Effector memory CD4-positive, alpha-beta T cell (primary cell): ENCODE data around the gene HSPE1.
A peak's percentile ranks its signal among the peaks of the same experiment; 100 is the strongest.
"Not testable (repeated sequence)": the region's sequence is repeated elsewhere in the genome, so short reads cannot be mapped to it uniquely, and the experiment has no call there.

Source experiments
- DNase-seq, 3 donors: peaks; one replicate each; pipeline ENCODE4 v3.0.0-alpha.2; 2020
- H3K27ac ChIP-seq: 2 replicates; pipeline ENCODE4 v1.7.0; 2013; ENCODE audit warnings: mild to moderate bottlenecking, low read length, moderate library complexity; ENCODE audit not compliant: insufficient read depth, poor library complexity, severe bottlenecking
- H3K27me3 ChIP-seq: replicated peaks from 2 replicates; pipeline ENCODE4 v1.7.0; 2013; ENCODE audit warnings: mild to moderate bottlenecking, low read length; ENCODE audit not compliant: insufficient read depth, control insufficient read depth, poor library complexity, severe bottlenecking
- H3K36me3 ChIP-seq: 2 replicates; pipeline ENCODE4 v1.7.0; 2013; ENCODE audit warnings: mild to moderate bottlenecking, low read length, moderate library complexity; ENCODE audit not compliant: control insufficient read depth, insufficient read depth
- H3K4me1 ChIP-seq: 2 replicates; pipeline ENCODE4 v1.7.0; 2013; ENCODE audit warnings: low read length, mild to moderate bottlenecking; ENCODE audit not compliant: control insufficient read depth, insufficient read depth, poor library complexity, severe bottlenecking
- H3K4me3 ChIP-seq: 2 replicates; pipeline ENCODE4 v1.7.0; 2013; ENCODE audit warnings: low read length, low read depth, mild to moderate bottlenecking; ENCODE audit not compliant: insufficient read depth, poor library complexity, severe bottlenecking
- H3K9me3 ChIP-seq: 2 replicates; pipeline ENCODE4 v1.7.0; 2013; ENCODE audit warnings: mild to moderate bottlenecking, low read length, moderate library complexity; ENCODE audit not compliant: control insufficient read depth
- total RNA-seq, 3 donors: gene quantifications; one replicate each; lab custom pipeline; 2026; lab: John Stamatoyannopoulos, UW

Gene HSPE1
- 18.8 to 27.1 (median 20.9) reads per million in 3 donors for total RNA-seq

DNA sequence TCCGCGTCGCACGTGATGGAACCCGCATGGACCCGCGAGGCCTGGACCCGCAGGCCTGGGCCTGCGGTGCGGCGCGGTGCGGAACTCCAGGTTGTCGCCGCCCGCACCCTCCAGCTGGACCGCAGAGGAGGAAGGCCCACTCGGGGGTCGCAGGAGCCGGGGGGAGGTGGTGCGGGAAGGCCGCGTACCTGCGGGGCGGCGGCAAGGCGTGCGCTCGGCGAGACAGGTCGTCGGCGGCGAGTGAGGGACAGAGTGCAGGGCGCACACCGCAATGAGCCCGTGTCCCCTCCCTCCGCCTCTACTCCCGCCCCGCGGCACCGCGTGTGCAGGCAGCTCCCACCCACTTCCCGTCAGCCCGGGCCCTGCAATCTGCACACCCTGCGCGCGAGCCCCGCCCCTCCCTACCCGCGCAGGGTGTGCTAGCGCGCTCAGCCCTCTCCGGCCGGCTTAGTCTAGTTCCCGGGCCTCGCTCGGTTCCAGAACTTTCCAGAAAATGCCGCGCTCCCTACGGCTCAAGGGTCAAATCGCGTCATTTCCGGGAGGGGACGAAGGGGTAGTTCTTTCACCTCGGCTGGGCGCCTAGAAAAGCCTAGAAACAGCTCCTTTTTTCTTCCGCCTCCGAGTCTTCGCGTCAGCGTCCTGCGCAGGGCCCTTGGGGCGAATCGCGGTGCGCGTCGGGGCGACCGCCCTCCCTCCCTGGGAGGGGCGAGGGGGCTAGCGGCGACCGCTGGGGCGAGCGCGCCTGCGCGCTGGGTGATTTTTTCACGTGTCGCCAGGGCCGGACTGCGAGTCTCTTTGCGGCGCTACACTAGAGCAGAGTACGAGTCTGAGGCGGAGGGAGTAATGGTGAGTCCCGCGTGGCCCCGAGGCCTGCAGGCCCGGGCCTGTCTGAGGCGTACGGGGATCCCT, at the start of gene HSPE1, which contains the start of gene HSPD1:
TSS of gene HSPE1 (plus strand) at position 786 of the 909 bp plus-strand sequence. CDS start at position 844, 58 bp downstream.
TSS of gene HSPD1 (minus strand) at position 247 of the 909 bp plus-strand sequence. CDS start 992 bp downstream, outside the sequence.
- peak within 1 kb of the TSS; percentile 89 for H3K27ac ChIP-seq
- H3K9me3 ChIP-seq: no peaks in the 10 kb centered on the region
- H3K4me1 ChIP-seq: peaks cover 23% of the 10 kb centered on the region
- peaks cover 20% of the 10 kb centered on the region for H3K36me3 ChIP-seq
- H3K27me3 ChIP-seq: no peaks in the 10 kb centered on the region
- H3K4me3 ChIP-seq: peak within 1 kb of the TSS; percentile 83
- DNase-seq: peak; percentile 95 to 97 (median 97)

GRCh38 chr2:197450465-197450864, 49.7 kb upstream of the HSPE1 start:
- no peaks in the 10 kb centered on the region for H3K36me3 ChIP-seq
- H3K4me3 ChIP-seq: no peak overlapping the region
- no peaks in the 10 kb centered on the region for H3K9me3 ChIP-seq
- no peak for DNase-seq
- no peaks in the 10 kb centered on the region for H3K27me3 ChIP-seq
- no peak overlapping the region for H3K27ac ChIP-seq
- peaks cover 18% of the 10 kb centered on the region for H3K4me1 ChIP-seq

GRCh38 chr2:197450935-197451358, 49.2 kb upstream of the HSPE1 start:
- DNase-seq, H3K4me3 ChIP-seq, H3K9me3 ChIP-seq, H3K27me3 ChIP-seq, H3K36me3 ChIP-seq, H3K27ac ChIP-seq: not testable (repeated sequence)
- peaks cover 19% of the 10 kb centered on the region for H3K4me1 ChIP-seq

- H3K4me3 ChIP-seq: peak overlapping the region; percentile 94
Measured at GRCh38 chr2:197452754-197453122, 47.4 kb upstream of the HSPE1 start.

DNA sequence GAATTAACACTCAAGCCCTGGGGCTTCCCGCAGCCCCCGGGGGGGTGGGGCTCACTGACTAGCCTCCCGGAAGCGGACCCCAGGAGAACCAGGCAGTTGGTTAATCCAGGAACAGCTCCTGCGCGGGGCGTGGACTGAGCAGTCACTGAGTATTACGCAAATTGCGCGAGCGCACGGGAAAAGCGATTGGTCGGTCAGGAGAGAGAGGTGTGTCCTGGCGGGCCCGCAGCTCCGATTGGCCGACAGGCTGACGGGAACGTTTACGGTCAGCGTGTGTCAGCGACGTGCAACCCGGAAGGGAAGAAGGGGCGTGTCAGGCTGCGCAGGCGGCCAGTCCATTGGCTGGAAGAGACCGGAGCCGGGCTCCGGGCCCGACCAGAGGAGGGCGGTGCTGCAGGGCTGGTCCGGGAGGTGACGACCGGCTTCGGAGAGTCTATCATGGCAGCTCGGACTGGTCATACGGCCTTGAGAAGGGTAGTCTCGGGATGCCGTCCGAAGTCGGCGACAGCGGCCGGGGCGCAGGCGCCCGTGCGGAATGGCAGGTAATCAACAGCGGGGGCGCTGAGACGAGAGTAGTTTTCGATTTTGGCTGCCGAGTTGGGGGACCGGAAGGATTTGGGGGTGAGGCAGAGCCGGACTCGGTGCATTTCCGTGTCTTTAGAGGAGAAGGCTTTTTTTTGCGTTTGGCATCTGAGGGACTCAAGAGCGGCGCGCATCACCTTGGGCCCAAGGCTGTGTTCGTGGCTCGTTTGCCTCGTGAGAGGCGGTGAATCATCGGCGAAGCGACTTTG, 46.9 kb upstream of the HSPE1 start, which contains the start of gene COQ10B:
TSS of gene COQ10B (plus strand) at position 430 of the 791 bp plus-strand sequence. CDS start at position 439, 9 bp downstream.
- H3K9me3 ChIP-seq: no peaks in the 10 kb centered on the region
- peaks cover 19% of the 10 kb centered on the region for H3K4me1 ChIP-seq
- peak within 1 kb of the TSS; percentile 100 for H3K27ac ChIP-seq
- peak within 1 kb of the TSS; percentile 94 for H3K4me3 ChIP-seq
- no peaks in the 10 kb centered on the region for H3K36me3 ChIP-seq
- DNase-seq: peak; percentile 98
- no peaks in the 10 kb centered on the region for H3K27me3 ChIP-seq

More at GRCh38 chr2:197452754-197453122, 47.4 kb upstream of the HSPE1 start:
- no peak for DNase-seq
- Histone ChIP-seq H3K4me1 (peaks cover 19% of the 10 kb centered on the region), H3K27me3 (no peaks in the 10 kb centered on the region), H3K27ac (peak overlapping the region; percentile 100), H3K9me3 (no peaks in the 10 kb centered on the region), H3K36me3 (no peaks in the 10 kb centered on the region)

DNA sequence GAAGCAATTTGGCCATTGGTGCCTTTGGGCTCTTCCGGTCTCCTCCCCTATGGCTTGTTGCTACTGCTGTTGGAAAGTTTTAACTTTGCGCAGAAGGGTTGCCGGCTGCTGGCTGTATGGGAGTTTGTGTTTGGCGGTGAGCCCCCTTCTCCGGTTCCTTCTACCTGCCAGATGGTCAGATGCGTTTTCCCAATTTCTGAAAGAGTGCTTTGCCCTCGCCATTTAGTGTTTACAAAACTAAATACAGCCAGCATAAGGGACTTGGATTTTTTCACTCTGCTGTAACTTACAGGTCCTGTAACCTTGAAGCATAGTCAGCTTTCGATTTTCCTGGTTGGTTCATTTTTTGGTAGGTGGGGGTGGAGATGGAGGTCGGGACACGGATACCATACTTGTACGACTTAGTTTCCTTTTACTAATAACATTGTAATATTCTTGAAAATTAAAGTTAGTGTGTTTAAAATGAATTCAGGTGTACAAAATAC, 46.2 kb upstream of the HSPE1 start:
- H3K9me3 ChIP-seq: no peaks in the 10 kb centered on the region
- H3K27me3 ChIP-seq: no peaks in the 10 kb centered on the region
- H3K27ac ChIP-seq: peak overlapping the region; percentile 100
- H3K4me1 ChIP-seq: peaks cover 19% of the 10 kb centered on the region
- H3K36me3 ChIP-seq: peaks cover 1% of the 10 kb centered on the region
- peak overlapping the region; percentile 94 for H3K4me3 ChIP-seq
- DNase-seq: no peak

DNA sequence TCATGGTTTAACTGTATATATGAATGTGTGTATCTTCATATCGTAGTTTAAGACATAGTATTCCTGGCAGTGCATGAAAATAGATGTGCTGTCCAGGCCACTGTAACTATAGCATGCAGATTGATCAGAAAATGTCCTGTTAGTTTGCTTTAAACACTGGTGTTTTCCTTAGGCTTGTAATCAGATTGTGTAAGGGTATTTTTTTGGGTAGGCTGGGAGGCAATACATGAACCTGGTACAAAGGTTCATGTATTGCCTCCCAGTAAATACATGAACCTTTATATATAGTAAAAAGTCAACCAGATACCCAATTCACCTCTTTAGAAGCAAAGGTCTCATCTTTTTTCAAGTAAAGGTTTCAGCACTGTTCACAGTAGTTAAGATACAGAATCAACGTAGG, 45.3 kb upstream of the HSPE1 start:
- peaks cover 10% of the 10 kb centered on the region for H3K36me3 ChIP-seq
- peak overlapping the region; percentile 100 for H3K27ac ChIP-seq
- H3K4me1 ChIP-seq: peaks cover 19% of the 10 kb centered on the region
- peak overlapping the region; percentile 94 for H3K4me3 ChIP-seq
- no peak for DNase-seq
- no peaks in the 10 kb centered on the region for H3K9me3 ChIP-seq
- no peaks in the 10 kb centered on the region for H3K27me3 ChIP-seq

GRCh38 chr2:197455428-197455827, 44.8 kb upstream of the HSPE1 start:
- no peak for DNase-seq
- no peak overlapping the region for H3K4me3 ChIP-seq
- H3K36me3 ChIP-seq: peaks cover 14% of the 10 kb centered on the region
- no peak overlapping the region for H3K27ac ChIP-seq
- H3K4me1 ChIP-seq: peaks cover 19% of the 10 kb centered on the region
- no peaks in the 10 kb centered on the region for H3K27me3 ChIP-seq
- no peaks in the 10 kb centered on the region for H3K9me3 ChIP-seq

DNA sequence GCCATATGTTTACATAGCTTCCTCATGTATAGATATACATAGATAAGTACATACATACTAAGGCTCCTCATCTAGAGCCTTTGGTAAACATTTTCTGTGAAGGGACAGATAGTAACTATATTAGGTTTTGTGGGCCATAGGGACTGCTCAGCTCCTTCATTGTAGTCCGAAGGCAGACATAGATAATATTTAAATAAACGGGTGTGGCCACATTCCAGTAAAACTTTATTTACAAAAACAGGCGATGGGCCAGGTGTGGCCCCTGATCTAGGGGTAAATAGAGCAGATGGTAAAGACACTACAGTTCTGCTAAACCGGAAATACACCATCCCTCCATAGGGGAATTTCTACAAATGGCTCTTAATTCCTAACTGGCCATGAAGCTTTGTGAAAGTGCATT, 39.5 kb upstream of the HSPE1 start:
- DNase-seq: no peak
- Histone ChIP-seq H3K27me3 (no peaks in the 10 kb centered on the region), H3K36me3 (peaks cover 39% of the 10 kb centered on the region), H3K9me3 (no peaks in the 10 kb centered on the region), H3K27ac (no peak overlapping the region), H3K4me3 (no peak overlapping the region), H3K4me1 (no peaks in the 10 kb centered on the region)
